Sigmoid colon (tissue), 7 donors: ENCODE measurements around the gene CYBC1. TPM values are rescaled to one million over a fixed set of nuclear protein-coding genes. Genes with fewer than 3 reads are reported as not detected.

Source experiments
- DNase-seq: peaks from one replicate; pipeline ENCODE4 v3.0.0-alpha.2; 2019
- H3K27ac ChIP-seq, 4 donors: fragments of 200-600 bp; sonication (generic); one replicate each; pipeline ENCODE4 v1.5.1; 2016 to 2019; ENCODE audit warnings: mild to moderate bottlenecking in 1 of 4
- H3K27me3 ChIP-seq, 3 donors: fragments of 200-600 bp; sonication (generic); one replicate each; pipeline ENCODE4 v1.5.1; 2019; ENCODE audit warnings: mild to moderate bottlenecking in 1 of 3
- H3K36me3 ChIP-seq, 4 donors: fragments of 200-600 bp; sonication (generic); one replicate each; pipeline ENCODE4 v1.5.1; 2016 to 2019
- H3K4me1 ChIP-seq, 4 donors: fragments of 200-600 bp; sonication (generic); one replicate each; pipeline ENCODE4 v1.5.1; 2017 to 2019
- H3K4me3 ChIP-seq, 4 donors: fragments of 200-600 bp; sonication (generic); one replicate each; pipeline ENCODE4 v1.5.1; 2017 to 2019; ENCODE audit warnings: mild to moderate bottlenecking in 2 of 4, moderate library complexity in 1 of 4
- H3K9me3 ChIP-seq, 4 donors: fragments of 200-600 bp in 3 of 4; sonication (generic) in 3 of 4; one replicate each; pipeline versions ENCODE4 v1.5.1 to v1.6.1; 2013 to 2019
- EP300 ChIP-seq, 4 donors: sonication (generic); formaldehyde crosslinking; IDR thresholded peaks; one replicate each; pipeline ENCODE4 v1.6.1; 2017; ENCODE audit warnings: antibody characterized with exemption in 4 of 4
- POLR2A ChIP-seq, 2 donors: fragments of 450-650 bp; IDR thresholded peaks; one replicate each; pipeline ENCODE4 v1.6.1; 2016; ENCODE audit warnings: antibody characterized with exemption in 2 of 2, mild to moderate bottlenecking in 2 of 2, moderate library complexity in 2 of 2
- POLR2AphosphoS5 ChIP-seq, 4 donors: sonication (generic); formaldehyde crosslinking; IDR thresholded peaks; one replicate each; pipeline ENCODE4 v1.6.1; 2017; ENCODE audit warnings: antibody characterized with exemption in 4 of 4
- WGBS, 2 donors: extraction: QIAGEN DNeasy Blood & Tissue Kit; methylation state at CpG; one replicate each; pipeline ENCODE4 v1.1.7; 2013; 5-methylcytosine and 5-hydroxymethylcytosine counted together
- intact Hi-C: fragments of 100-400 bp; cut with DNase I; formaldehyde crosslinking; loops from one replicate; pipeline ENCODE4 v1.15.1; 2023
- polyA plus RNA-seq, 3 donors: library from polyadenylated mRNA; stranded (reverse); fragments of 200-250 nt; gene quantifications; one replicate each; pipeline ENCODE4 v1.2.3, GENCODE V29; 2013
- total RNA-seq, 4 donors: library from RNA; depleted of rRNA; stranded (reverse); fragments of >200 nt; gene quantifications; one replicate each; pipeline ENCODE4 v1.1.0, GENCODE V29; 2016
- TF ChIP-seq, protein P1 (sequence below), 4 experiments: fragments of 450-650 bp in 3 of 4; fragments of 200-600 bp in 1 of 4; IDR thresholded peaks; one replicate each; pipeline ENCODE4 v1.5.1; 2016 to 2019; ENCODE audit warnings: antibody characterized with exemption in 4 of 4, mild to moderate bottlenecking in 3 of 4, moderate library complexity in 2 of 4
- donor health status: healthy with polysubstance abuse.
- donor health status: Bipolar disorder and iron deficiency.
- donor health status: healthy.

The CYBC1 gene
- total and polyA plus RNA-seq, 7 donors: 22.8 to 116 (median 39.9) TPM

DNA sequence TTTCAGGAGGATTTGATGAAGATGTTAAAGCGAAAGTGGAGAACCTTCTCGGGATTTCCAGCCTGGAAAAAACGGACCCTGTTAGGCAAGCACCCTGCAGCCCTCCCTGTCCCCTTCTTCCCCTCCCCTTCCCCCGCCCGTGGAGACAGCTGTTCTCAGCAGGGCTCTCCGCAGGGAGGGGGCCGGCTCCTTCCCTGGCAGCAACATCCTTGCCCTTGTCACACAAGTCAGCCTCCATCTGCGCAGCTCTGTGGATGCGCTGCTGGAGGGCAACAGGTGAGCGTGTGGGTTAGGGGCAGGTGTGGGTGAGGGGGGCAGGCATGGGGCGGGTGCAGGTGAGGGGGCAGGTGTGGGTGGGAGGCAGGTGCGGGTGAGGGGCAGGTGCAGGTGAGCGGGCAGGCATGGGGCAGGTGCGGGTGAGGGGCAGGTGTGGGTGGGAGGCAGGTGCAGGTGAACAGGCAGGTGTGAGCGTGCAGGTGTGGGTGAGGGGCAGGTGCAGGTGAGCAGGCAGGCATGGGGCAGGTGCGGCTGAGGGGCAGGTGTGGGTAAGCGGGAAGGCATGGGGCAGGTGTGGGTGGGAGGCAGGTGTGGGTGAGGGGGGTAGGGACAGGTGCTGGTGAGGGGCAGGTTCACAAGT, 9.4 kb downstream of the CYBC1 start:
- peak; percentile 77 for DNase-seq
- Histone ChIP-seq H3K4me3 (peak overlapping the region in 1 of 4 donors; percentile 7), H3K9me3 (no peaks in the 10 kb centered on the region), H3K36me3 (peaks cover 0 to 50% (median 7%) of the 10 kb centered on the region in 4 donors), H3K27ac (peak overlapping the region; percentile 12 to 52 (median 26)), H3K27me3 (no peaks in the 10 kb centered on the region), H3K4me1 (peaks cover 0 to 11% (median 0%) of the 10 kb centered on the region in 4 donors)
- intact Hi-C loops: no loop called here
- 76 to 82% methylated on average over 17 of the region's 17 CpGs for whole genome bisulfite sequencing, 2 donors
- TF ChIP-seq POLR2A (IDR thresholded peaks at IDR 0.05) (no peak), EP300 (IDR thresholded peaks at IDR 0.05) (no peak), POLR2AphosphoS5 (IDR thresholded peaks at IDR 0.05) (no peak)
- TF ChIP-seq, protein P1, sequence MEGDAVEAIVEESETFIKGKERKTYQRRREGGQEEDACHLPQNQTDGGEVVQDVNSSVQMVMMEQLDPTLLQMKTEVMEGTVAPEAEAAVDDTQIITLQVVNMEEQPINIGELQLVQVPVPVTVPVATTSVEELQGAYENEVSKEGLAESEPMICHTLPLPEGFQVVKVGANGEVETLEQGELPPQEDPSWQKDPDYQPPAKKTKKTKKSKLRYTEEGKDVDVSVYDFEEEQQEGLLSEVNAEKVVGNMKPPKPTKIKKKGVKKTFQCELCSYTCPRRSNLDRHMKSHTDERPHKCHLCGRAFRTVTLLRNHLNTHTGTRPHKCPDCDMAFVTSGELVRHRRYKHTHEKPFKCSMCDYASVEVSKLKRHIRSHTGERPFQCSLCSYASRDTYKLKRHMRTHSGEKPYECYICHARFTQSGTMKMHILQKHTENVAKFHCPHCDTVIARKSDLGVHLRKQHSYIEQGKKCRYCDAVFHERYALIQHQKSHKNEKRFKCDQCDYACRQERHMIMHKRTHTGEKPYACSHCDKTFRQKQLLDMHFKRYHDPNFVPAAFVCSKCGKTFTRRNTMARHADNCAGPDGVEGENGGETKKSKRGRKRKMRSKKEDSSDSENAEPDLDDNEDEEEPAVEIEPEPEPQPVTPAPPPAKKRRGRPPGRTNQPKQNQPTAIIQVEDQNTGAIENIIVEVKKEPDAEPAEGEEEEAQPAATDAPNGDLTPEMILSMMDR (IDR thresholded peaks at IDR 0.05): no peak

DNA sequence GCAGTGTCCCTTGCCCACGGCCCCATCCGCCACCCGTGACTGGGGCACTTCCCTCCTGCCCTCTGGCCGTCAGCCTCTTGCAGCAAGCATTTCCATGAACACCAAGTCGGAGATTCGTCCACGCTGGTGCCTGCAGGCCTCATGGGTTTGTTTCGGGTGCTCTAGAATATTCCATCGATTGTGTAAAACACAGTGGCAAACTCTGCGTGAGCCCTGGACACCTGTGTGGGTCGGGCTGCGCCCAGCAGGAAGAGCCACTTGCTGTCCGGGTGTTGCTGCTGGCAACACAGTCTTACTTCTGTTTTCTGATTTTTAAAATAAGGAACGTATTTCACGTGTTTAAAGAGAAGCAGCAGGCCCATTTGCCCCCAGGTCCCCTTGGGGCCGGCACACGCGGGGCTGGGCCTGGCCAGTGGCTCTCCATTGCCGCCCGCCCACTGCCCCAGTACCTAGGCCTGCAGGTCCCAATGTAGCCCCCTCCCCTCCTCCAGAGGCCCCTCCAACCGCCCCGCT, 10.0 kb downstream of the CYBC1 start:
- H3K4me3 ChIP-seq: peak overlapping the region in 1 of 4 donors; percentile 7
- DNase-seq: no peak
- H3K27me3 ChIP-seq: no peaks in the 10 kb centered on the region
- H3K36me3 ChIP-seq: peaks cover 0 to 51% (median 7%) of the 10 kb centered on the region in 4 donors
- H3K27ac ChIP-seq: peak overlapping the region; percentile 12 to 52 (median 26)
- intact Hi-C loops: no loop called here
- H3K4me1 ChIP-seq: peaks cover 0 to 7% (median 0%) of the 10 kb centered on the region in 4 donors
- TF ChIP-seq, protein P1 (IDR thresholded peaks at IDR 0.05): no peak
- TF ChIP-seq POLR2A (IDR thresholded peaks at IDR 0.05) (no peak), POLR2AphosphoS5 (IDR thresholded peaks at IDR 0.05) (no peak), EP300 (IDR thresholded peaks at IDR 0.05) (no peak)
- no peaks in the 10 kb centered on the region for H3K9me3 ChIP-seq
- WGBS, 2 donors: 72 to 81% methylated on average over 22 of the region's 22 CpGs

DNA sequence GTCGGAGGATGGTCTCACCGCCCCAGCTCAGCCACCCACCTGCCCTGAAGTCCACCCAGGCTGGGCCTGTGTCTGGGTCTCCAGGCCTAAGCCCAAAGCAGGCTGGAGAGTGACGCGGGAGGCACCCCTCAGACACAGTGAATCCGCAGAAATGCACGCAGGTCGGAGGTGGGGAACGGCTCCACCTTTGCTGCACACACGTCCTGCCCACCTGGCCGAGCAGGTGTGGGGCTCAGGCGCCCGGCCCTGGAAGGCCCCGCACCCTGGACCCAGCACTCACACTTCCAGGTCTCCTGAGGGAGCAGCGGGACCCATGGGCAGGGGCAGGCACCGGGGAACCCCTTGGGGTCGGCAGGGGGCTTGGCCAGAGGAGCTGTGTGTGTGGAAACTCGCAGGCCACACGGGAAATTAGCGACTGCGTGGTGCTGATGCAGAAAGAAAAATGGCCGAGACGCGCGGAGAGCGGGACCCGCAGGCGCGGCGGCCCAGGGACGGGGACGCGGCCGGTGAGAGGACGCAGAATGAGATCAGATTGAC, 10.7 kb downstream of the CYBC1 start:
- no peak for DNase-seq
- 95 to 96% methylated on average over 34 of the region's 34 CpGs for WGBS, 2 donors
- intact Hi-C loops: no loop called here
- TF ChIP-seq, protein P1 (IDR thresholded peaks at IDR 0.05): no peak
- TF ChIP-seq EP300 (IDR thresholded peaks at IDR 0.05) (no peak), POLR2A (IDR thresholded peaks at IDR 0.05) (no peak), POLR2AphosphoS5 (IDR thresholded peaks at IDR 0.05) (no peak)
- Histone ChIP-seq H3K36me3 (peaks cover 0 to 56% (median 7%) of the 10 kb centered on the region in 4 donors), H3K27ac (no peak overlapping the region), H3K4me1 (peaks cover 0 to under 1% (median 0%) of the 10 kb centered on the region in 4 donors), H3K4me3 (no peak overlapping the region), H3K9me3 (no peaks in the 10 kb centered on the region), H3K27me3 (no peaks in the 10 kb centered on the region)

DNA sequence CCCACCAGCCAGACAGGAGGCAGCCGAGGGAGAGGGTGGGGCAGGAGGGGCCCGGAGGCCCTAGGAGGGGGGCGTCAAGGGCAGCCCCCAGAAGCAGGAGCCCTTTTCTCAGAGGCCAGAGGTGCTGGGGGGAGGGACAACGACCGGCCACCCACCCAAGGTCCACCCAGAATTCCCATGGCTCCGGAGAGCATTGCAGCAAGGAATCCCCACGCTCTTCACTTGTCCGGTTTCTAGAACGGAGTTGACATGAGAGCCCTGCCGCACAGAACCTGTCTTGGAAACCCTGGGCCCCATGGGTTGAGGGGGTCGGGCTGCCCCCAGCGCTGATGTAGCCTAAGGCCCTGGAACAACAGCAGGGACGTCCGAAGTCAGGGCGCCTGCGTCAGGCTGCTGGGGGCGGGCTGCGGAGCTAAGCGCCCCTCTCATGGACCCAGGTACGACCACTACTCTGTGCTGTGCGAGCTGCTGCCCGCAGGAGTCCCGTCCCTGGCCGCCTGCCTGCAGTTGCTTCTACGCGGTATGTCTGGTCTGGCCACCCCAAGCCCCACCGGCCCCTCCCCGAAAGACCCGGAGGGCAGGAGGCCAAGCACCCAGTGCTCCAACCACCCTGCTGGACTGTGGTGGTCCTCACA, 11.2 kb downstream of the CYBC1 start:
- intact Hi-C loops: no loop called here
- DNase-seq: no peak
- peaks cover 0 to 50% (median 7%) of the 10 kb centered on the region in 4 donors for H3K36me3 ChIP-seq

More for the DNA sequence above, 11.2 kb downstream of the CYBC1 start:
- no peaks in the 10 kb centered on the region for H3K9me3 ChIP-seq
- no peaks in the 10 kb centered on the region for H3K4me1 ChIP-seq
- no peaks in the 10 kb centered on the region for H3K27me3 ChIP-seq
- WGBS, 2 donors: 91% methylated on average over 29 of the region's 29 CpGs
- H3K4me3 ChIP-seq: no peak overlapping the region
- no peak overlapping the region for H3K27ac ChIP-seq
- TF ChIP-seq, protein P1 (IDR thresholded peaks at IDR 0.05): no peak
- TF ChIP-seq POLR2A (IDR thresholded peaks at IDR 0.05) (no peak), EP300 (IDR thresholded peaks at IDR 0.05) (no peak), POLR2AphosphoS5 (IDR thresholded peaks at IDR 0.05) (no peak)
